Measurements from ENCODE around the gene DTWD2.

GRCh38 chr5:118882666-118883065 is 105.7 kb downstream of the DTWD2 start:
- TF ChIP-seq CTCF (IDR thresholded peaks at IDR 0.05): no peak
- no peak for TF ChIP-seq POLR2A (IDR thresholded peaks at IDR 0.05)

All from right lobe of liver (tissue), 4 donors.